Parathyroid adenoma (tissue), 2 donors: ENCODE data around the gene MYOG.

ENCODE experiments used
- H2AFZ ChIP-seq: fragments of 300-600 bp; sonication (generic); one replicate; pipeline ENCODE4 v1.7.0; 2017; ENCODE audit warnings: antibody characterized with exemption, mild to moderate bottlenecking
- H3K27ac ChIP-seq: fragments of 300-600 bp; sonication (generic); one replicate; pipeline ENCODE4 v1.7.0; 2017
- H3K27me3 ChIP-seq: fragments of 300-600 bp; sonication (generic); one replicate; pipeline ENCODE4 v1.7.0; 2017; ENCODE audit warnings: low read length; ENCODE audit not compliant: control insufficient read depth, insufficient read depth
- H3K36me3 ChIP-seq: fragments of 300-600 bp; sonication (generic); one replicate; pipeline ENCODE4 v1.7.0; 2017; ENCODE audit warnings: low read length; ENCODE audit not compliant: control insufficient read depth, insufficient read depth
- H3K4me1 ChIP-seq: fragments of 300-600 bp; sonication (generic); one replicate; pipeline ENCODE4 v1.7.0; 2017; ENCODE audit warnings: control low read depth
- H3K4me2 ChIP-seq: fragments of 300-600 bp; sonication (generic); one replicate; pipeline ENCODE4 v1.7.0; 2017; ENCODE audit warnings: low read length
- H3K4me3 ChIP-seq: fragments of 300-600 bp; sonication (generic); one replicate; pipeline ENCODE4 v1.7.0; 2017; ENCODE audit warnings: low read depth, low read length
- H3K79me2 ChIP-seq: fragments of 300-600 bp; sonication (generic); one replicate; pipeline ENCODE4 v1.7.0; 2017; ENCODE audit warnings: control low read depth
- H3K9ac ChIP-seq: fragments of 300-600 bp; sonication (generic); one replicate; pipeline ENCODE4 v1.7.0; 2017; ENCODE audit warnings: mild to moderate bottlenecking
- H3K9me3 ChIP-seq: fragments of 300-600 bp; sonication (generic); one replicate; pipeline ENCODE4 v1.7.0; 2017; ENCODE audit warnings: low read length; ENCODE audit not compliant: control insufficient read depth
- TF ChIP-seq, protein P1 (sequence below): fragments of 300-600 bp; sonication (generic); IDR thresholded peaks from one replicate; pipeline ENCODE4 v1.7.0; 2017; ENCODE audit warnings: antibody characterized with exemption, mild to moderate bottlenecking
- donor health status: primary hyperparathyroidism.

The MYOG gene

DNA sequence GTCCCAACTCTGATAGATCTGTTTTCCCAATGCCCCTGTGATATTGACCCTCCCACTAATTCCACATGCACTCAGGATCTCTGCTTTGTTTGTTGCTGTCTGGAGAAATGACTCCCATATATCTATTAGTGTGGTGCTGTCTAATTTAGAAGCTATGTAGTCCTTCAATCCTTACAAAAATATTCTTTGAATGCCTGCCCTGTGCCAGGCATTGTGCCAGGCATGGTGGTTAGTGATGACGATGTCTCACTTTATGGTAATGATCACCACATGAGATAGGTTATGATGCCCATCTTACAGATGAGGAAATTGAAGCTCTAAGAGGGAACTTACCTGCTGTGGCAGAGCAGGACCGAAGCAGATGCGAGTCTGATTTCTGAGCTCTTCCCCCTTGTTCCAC lies 12.9 kb downstream of the MYOG start:
- no peaks in the 10 kb centered on the region for H3K36me3 ChIP-seq

DNA sequence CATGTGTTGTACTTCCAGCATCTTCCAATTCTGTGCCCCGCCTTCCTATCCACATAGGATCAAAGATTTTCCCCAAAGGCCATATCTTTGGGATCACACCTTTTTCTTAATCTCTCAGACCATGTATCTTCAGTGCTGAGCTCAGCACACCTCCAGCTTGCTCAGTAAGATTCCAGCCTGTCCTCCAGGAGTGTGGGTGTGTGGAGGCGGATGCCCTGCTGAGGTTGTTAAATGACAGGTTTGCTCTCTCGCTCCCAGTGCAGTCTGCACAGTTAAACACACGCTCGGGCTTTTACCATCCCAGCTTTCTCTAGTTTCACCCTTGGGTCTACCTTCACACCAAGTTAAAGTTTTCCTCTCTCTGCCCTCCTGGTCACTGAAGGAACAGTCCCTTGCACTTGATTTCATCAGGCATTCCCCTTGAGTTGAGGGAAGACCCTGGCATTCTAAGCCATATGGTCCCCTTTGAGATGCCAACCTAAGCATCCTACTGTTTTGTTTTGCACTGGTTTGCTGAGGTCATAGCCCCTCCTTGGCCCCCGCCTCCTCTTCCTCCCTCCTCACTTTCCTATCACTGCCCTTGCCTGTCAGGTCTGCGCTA lies 13.7 kb downstream of the MYOG start:
- Histone ChIP-seq H3K4me2 (no peak overlapping the region), H3K4me1 (no peaks in the 10 kb centered on the region), H3K4me3 (no peak overlapping the region), H3K27me3 (no peaks in the 10 kb centered on the region), H3K79me2 (no peaks in the 10 kb centered on the region), H2AFZ (no peak overlapping the region), H3K36me3 (no peaks in the 10 kb centered on the region), H3K27ac (no peak overlapping the region), H3K9ac (no peak overlapping the region), H3K9me3 (no peaks in the 10 kb centered on the region)
- TF ChIP-seq, protein P1, sequence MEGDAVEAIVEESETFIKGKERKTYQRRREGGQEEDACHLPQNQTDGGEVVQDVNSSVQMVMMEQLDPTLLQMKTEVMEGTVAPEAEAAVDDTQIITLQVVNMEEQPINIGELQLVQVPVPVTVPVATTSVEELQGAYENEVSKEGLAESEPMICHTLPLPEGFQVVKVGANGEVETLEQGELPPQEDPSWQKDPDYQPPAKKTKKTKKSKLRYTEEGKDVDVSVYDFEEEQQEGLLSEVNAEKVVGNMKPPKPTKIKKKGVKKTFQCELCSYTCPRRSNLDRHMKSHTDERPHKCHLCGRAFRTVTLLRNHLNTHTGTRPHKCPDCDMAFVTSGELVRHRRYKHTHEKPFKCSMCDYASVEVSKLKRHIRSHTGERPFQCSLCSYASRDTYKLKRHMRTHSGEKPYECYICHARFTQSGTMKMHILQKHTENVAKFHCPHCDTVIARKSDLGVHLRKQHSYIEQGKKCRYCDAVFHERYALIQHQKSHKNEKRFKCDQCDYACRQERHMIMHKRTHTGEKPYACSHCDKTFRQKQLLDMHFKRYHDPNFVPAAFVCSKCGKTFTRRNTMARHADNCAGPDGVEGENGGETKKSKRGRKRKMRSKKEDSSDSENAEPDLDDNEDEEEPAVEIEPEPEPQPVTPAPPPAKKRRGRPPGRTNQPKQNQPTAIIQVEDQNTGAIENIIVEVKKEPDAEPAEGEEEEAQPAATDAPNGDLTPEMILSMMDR = no peak

More for the DNA sequence above, 12.9 kb downstream of the MYOG start:
- TF ChIP-seq, protein P1 = no peak
- H3K9ac ChIP-seq = no peak overlapping the region
- H3K4me1 ChIP-seq = no peaks in the 10 kb centered on the region
- H3K79me2 ChIP-seq = no peaks in the 10 kb centered on the region
- H2AFZ ChIP-seq = no peak overlapping the region
- no peak overlapping the region for H3K4me2 ChIP-seq
- no peak overlapping the region for H3K4me3 ChIP-seq
- H3K27me3 ChIP-seq = no peaks in the 10 kb centered on the region
- no peak overlapping the region for H3K27ac ChIP-seq
- no peaks in the 10 kb centered on the region for H3K9me3 ChIP-seq

DNA sequence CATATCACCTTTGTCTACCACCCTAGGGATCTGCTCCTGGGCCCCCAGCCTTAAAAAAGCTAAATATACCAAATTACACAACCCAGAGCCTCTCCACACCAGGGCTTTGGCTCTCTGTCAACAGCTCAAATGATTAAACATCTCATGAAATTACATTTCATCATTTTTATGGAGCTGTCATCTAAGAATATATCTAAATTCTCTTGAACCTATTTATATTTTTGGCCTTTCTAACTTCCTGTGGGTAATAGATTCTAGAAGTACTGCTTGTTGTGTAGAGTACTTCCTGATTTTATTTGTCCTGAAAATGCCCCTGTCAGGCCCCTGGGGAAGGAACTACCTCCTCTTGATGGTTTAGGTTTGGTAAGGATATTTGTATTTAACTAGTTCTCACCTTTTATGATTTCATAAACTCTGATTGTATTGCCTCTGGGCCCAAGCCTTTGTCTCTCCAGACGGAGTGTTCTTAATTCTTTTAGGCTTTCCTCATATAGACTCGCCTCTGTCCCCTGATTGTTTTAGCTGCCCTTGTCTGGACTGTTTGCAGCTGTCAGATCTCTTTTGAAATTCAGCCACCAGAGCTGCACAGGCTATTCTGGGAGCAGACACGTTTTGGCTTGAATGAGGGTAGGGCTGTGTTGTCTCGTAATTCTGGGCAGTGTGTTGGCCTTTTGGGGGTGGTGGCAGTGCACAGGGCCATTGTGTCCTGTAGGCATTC lies 16.6 kb downstream of the MYOG start:
- Histone ChIP-seq H3K4me1 (no peaks in the 10 kb centered on the region), H3K27ac (no peak overlapping the region), H3K27me3 (no peaks in the 10 kb centered on the region), H3K4me3 (no peak overlapping the region), H2AFZ (no peak overlapping the region), H3K36me3 (no peaks in the 10 kb centered on the region), H3K9me3 (no peaks in the 10 kb centered on the region), H3K4me2 (no peak overlapping the region), H3K79me2 (no peaks in the 10 kb centered on the region), H3K9ac (no peak overlapping the region)
- TF ChIP-seq, protein P1 = no peak

DNA sequence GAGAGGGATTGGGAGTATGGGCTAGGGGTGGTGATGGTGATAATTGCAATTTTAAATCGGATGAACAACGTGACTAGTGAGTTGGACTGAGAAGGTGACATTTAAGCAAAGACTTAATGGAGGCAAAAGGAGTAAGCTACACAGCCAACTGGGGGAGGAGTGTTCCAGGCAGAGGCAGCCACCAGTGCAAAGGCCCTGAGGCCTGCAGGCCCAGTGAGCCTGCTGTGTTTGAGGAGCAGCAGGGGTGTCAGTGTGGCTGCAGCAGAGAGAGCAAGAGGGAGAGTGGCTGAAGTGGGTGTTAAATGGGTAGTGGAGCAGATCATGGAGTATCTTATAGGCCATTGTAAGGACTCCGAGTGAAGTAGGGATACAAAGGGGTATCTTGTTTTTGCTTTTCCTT lies 18.8 kb downstream of the MYOG start:
- no peaks in the 10 kb centered on the region for H3K79me2 ChIP-seq
- H3K27me3 ChIP-seq = no peaks in the 10 kb centered on the region
- no peak overlapping the region for H2AFZ ChIP-seq
- no peaks in the 10 kb centered on the region for H3K36me3 ChIP-seq
- H3K4me1 ChIP-seq = no peaks in the 10 kb centered on the region
- H3K9ac ChIP-seq = no peak overlapping the region
- TF ChIP-seq, protein P1 = no peak
- no peak overlapping the region for H3K4me3 ChIP-seq
- no peaks in the 10 kb centered on the region for H3K9me3 ChIP-seq
- no peak overlapping the region for H3K4me2 ChIP-seq
- H3K27ac ChIP-seq = no peak overlapping the region

DNA sequence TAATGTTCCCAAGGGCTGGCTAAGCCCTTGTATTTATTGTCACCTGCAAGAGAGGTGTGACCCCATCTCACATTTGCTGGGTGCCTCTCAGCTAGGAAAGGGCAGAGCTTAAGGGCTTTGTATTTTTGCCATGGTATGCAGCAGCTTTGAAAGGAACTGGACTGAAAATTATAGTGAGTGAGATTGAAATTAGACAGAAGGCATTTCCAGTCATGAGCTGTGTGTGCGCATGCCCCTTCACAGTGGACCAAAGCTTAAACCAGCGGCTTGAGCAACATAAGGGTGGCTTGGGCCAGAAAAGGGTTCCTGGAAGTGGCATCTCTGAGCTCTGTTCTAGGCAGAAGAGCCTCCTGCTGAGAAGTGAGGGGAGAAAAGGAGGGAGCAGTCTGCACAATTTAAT lies 19.8 kb downstream of the MYOG start:
- no peak overlapping the region for H3K27ac ChIP-seq
- H2AFZ ChIP-seq = no peak overlapping the region
- H3K9ac ChIP-seq = no peak overlapping the region
- no peaks in the 10 kb centered on the region for H3K9me3 ChIP-seq
- H3K79me2 ChIP-seq = no peaks in the 10 kb centered on the region
- TF ChIP-seq, protein P1 = no peak
- no peaks in the 10 kb centered on the region for H3K4me1 ChIP-seq
- no peak overlapping the region for H3K4me3 ChIP-seq
- no peaks in the 10 kb centered on the region for H3K27me3 ChIP-seq
- no peak overlapping the region for H3K4me2 ChIP-seq
- H3K36me3 ChIP-seq = no peaks in the 10 kb centered on the region
